NCI-H2107 (cell line): ENCODE measurements around the gene XRCC2.

Experiments used
- DNase-seq: peaks from one replicate; lab custom pipeline; 2025; lab: John Stamatoyannopoulos, UW

The XRCC2 gene

DNA sequence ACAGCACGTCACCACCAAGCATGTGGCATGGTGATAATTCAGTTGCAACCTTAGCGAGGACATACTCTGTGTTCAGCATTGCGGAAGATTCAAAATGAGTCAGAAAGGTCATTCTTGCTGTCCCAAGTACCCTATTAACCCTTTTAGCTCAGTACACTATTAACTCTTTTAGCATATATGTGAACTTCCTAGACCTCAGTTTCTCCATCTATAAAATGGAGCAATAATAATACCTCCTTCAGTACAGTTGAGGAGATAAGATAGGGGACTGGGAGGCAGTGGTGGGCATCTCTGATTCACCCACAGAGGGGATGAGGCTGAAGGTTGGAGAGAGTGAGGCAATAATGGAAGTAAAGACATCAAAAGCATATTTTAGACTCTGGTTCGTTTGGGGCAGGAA is 67.3 kb downstream of the XRCC2 start:
- no peak for DNase-seq

DNA sequence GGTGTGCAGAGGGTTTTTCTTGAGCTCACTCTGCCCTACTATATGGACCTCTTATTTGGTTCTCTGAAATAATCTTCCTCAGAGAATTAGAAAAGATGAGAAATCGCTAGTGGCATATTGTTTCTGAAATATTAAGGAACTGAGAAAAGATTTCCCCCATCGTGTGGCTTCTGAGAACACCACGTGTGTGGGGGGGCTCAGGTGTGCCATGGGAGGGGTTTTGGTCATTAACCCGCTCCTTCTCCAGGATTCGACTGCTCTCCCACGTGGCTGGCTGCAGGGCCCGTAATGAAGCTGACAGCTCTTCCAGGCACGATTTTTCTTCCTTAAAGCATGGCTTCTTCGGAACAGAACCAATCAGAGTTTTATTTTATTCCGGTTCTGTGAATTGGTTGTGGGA is 67.7 kb downstream of the XRCC2 start:
- no peak for DNase-seq

DNA sequence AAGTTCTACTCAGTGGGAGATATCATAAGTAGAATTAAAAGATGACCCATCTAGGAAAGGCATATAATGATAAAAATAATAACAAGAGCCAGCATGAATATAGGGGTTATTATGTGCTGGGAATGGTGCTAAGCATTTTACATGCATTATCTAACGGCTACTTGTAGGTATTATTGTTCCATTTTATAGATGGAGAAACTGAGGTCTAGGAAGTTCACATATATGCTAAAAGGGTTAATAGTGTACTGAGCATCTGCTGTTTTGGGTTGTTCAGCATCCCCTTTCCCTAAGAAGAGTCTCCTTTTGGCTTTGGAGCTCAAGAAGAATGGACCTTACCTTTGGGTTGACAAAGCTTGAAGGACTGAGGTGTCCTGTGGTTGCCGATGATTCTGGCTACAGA is 68.9 kb downstream of the XRCC2 start:
- DNase-seq: no peak

DNA sequence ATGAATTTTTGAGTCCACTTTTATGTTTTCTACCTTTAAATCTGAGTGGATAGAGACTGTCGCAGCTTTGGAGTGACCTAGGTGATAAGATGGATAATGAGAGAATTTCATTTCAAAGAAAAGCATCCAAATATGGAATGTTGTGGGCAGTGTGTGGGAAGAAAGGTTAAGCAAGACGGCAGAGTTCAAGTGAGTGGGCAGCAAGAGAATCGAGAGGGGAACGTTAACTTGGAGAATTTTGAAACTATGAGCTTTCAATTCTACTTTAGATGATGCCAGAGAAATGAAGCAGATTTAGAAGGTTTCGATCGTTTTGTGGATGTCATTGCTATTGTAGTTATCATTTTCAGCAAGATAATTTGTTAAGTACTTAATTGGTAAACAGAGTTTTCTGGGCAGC is 73.0 kb downstream of the XRCC2 start:
- DNase-seq: no peak

DNA sequence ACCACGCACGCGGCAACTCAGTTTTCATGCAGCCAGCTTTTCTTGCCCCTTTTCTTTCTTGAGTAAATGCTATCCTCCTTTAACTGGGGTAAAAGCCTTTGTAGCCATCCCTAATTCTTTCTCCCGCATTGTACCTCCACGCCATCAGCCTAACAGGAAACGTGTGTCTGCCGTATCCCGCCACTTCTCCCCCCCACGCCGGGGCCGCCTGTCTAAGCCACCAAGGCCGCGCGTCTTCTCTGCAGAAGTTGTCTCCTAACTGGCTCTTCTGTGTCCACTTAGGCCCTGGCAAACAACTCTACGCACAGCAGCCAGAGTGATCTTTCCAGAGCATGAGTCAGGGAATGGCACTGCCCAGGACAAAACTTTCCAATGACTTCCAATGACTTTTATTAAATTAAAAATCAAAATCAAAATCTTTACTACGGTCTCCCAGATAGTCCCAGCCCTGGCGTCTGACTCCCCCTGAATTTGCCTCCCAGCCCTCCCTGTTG is 74.6 kb downstream of the XRCC2 start:
- DNase-seq: no peak

DNA sequence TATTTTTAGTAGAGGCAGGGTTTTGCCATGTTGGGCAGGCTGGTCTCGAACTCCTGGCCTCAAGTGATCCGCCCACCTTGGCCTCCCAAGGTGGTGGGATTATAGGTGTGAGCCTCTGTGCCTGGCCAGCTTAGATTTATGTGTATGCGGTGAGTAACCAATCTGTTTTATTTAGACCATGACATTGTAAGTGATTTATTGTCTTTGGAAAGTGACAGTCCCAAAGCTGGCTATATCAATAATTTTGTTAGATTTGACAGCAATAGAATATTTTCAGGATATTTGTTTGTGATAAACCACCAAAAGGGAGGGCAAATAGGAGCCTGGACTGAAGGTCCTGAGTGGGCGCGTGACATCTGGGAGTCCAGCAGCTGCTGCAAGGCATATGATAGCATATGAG is 75.7 kb downstream of the XRCC2 start:
- DNase-seq: no peak

DNA sequence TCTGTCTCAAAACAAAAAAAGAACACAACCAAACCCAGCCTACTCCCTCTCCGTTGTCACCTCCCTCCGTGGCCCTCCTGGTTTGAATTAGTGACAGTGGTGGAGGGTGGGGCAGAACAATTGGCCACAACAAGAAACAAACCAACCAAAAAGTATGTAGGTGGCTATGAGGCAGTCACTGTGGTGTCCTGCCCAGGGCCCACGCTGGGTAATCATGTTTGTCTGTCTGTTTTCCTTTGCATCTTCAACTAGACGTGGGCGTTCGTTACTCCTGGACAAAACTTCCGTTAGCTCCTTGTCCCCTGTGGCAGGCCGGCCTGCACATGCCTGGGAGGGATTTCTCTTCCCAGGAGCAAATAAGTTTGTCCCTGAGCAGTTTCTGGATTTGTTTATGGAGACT is 78.4 kb downstream of the XRCC2 start:
- no peak for DNase-seq

DNA sequence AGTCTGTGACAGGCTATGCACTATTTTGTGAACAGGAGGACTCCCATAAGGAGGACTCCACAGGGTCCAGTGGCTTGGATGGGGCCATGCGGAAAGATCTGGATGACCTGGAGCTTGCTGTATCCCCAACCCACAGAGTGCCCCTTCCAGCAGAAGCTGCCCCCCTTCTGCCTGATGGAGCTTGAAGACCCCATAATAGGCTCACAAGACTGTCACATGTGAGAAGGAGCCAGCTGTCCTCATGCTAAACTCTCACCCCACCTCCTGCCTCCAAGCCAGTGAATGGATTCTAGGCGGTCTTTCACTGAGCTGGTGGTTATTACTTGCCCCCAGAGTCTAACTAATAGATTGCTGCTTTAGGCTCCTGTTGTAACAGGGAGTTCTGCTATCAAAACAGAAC is 79.1 kb downstream of the XRCC2 start:
- no peak for DNase-seq
